C4-2B (cell line): ENCODE measurements around the gene ERC2.

Source experiments
- H3K27ac ChIP-seq: fragments of 450-650 bp; 2 replicates; pipeline ENCODE4 v1.5.1; 2017
- ZFX ChIP-seq: fragments of 450-650 bp; IDR thresholded peaks from 2 replicates; pipeline ENCODE4 v1.6.1; 2017
- TF ChIP-seq, protein P1 (sequence below): fragments of 450-650 bp; conservative IDR thresholded peaks from 2 replicates; pipeline ENCODE4 v1.5.1; 2017; ENCODE audit warnings: mild to moderate bottlenecking

Gene ERC2

DNA sequence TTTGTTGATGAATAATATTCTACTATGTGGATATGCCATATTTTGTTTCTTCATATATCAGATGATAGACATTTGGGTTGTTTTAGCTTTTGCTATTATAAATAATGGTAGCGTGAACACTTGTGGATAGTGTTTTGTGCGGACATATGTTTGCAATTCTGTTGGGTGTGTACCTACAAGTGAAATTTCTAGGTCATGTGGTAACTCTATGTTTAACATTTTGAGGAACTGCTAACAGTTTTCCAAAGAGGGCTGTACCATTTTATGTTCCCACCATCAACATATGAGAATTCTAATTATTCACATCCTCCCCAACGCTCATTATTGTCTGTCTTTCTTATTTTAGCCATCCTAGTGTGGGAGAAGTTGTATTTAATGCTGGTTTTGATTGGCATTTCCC lies 303.8 kb downstream of the ERC2 start:
- no peak overlapping the region for H3K27ac ChIP-seq
- TF ChIP-seq, protein P1, sequence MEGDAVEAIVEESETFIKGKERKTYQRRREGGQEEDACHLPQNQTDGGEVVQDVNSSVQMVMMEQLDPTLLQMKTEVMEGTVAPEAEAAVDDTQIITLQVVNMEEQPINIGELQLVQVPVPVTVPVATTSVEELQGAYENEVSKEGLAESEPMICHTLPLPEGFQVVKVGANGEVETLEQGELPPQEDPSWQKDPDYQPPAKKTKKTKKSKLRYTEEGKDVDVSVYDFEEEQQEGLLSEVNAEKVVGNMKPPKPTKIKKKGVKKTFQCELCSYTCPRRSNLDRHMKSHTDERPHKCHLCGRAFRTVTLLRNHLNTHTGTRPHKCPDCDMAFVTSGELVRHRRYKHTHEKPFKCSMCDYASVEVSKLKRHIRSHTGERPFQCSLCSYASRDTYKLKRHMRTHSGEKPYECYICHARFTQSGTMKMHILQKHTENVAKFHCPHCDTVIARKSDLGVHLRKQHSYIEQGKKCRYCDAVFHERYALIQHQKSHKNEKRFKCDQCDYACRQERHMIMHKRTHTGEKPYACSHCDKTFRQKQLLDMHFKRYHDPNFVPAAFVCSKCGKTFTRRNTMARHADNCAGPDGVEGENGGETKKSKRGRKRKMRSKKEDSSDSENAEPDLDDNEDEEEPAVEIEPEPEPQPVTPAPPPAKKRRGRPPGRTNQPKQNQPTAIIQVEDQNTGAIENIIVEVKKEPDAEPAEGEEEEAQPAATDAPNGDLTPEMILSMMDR = no peak
- TF ChIP-seq ZFX = no peak

DNA sequence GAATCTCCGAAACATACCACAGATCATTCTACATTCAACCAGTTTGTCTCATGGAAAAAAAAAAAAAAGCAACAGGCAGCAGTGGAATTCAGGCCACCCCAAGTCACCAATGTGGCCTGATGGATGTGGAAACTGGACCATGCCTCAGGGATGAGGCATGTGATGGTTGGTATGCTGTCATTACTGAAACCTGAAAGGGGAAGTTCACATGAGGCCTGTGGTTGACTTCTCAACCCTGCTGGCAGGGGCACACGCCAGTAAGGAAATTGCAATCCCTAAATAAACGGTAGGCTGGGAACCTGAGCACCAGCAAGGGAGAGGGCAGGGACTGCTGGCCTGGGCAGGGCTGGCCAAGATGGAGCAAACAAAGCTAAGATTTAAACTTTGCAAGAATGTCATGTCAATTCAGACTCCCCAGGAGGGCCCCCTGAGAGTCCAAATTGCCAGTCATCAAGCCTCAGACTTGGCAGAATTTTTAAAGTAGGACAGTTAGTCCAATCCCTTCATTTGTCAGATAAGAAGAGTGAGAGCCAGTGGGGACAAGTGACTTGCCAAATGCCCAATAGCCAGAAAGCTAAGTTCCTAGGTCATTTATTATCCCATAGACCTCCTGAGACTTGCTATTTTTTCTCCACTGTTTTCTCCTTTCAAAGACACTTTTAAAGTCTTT lies 310.4 kb downstream of the ERC2 start:
- no peak overlapping the region for H3K27ac ChIP-seq
- TF ChIP-seq ZFX = no peak
- TF ChIP-seq, protein P1 = no peak

DNA sequence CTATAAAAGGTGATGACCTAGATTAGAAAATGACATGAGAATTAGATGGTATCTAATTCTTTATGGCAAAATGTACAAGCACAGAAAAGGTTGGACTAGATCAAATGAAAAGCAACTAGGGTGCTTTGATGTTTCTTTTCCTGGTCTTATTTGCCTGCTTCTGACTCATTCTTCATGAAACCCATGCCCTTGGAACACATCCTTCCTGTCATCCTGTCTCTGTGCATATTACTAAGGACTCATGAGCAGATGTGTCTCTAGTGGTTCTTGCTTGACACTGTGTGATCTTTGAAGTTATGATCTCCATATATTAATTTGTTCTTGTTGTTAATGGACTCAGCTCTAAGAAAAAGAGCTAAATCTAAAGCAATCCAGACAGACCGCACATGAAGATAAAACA lies 314.0 kb downstream of the ERC2 start:
- no peak overlapping the region for H3K27ac ChIP-seq
- TF ChIP-seq, protein P1 = no peak
- no peak for TF ChIP-seq ZFX

DNA sequence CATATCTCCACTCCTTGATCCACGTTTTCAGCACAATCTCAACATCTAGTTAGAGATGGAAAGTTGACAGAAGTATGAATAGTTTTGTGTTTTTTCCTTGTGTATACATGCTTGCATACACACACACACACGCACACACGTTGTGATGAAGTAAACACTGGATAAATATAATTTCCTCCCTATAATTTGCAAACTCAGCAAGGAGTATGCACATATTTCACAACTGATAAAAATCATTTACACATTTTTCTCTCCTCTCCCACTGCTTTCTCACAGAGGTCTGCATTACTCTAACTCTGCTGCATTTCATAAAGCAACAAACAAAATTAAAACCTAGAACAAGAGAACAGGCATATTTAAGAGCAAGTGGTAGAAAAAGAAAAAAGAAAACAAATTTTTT lies 320.9 kb downstream of the ERC2 start:
- TF ChIP-seq ZFX = no peak
- TF ChIP-seq, protein P1 = no peak
- H3K27ac ChIP-seq = no peak overlapping the region

DNA sequence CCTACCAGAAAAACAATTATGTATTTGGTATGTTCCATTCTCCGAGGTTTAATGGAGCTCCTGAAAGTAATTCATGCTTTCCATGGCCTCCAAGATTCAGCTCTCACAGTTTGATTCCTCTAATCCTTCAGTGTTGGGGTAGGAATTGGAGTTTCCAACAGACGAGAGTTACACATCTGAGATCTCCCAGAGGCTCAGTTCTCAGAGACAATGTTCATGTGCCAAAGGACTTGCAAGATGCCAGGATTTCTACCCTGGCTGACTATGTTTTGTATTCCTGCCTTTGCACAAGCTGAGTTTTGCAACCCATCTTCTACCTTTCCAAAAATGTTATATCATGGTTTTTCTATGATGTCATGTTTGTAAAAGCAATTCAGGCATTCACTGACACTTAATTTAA lies 322.9 kb downstream of the ERC2 start:
- TF ChIP-seq, protein P1 = no peak
- no peak for TF ChIP-seq ZFX
- H3K27ac ChIP-seq = no peak overlapping the region

DNA sequence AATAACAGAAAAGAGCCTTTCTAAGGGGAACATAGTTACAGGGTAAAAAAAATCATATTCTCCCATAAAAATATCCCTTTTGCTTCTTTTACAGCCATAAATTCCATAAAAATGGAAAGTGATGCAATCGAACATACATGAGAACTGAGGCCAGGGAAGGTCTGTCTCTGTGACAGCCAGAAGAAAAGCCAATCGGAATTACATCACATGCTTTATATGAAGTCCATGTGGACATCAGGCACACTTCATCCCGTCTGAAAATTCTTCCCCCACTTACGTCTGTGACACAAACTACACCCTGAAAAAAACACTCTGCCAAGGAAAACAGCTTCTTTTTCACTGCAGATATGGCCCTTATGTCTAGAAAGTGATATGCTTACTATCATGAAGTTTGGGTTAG lies 323.5 kb downstream of the ERC2 start:
- H3K27ac ChIP-seq = no peak overlapping the region
- no peak for TF ChIP-seq ZFX
- TF ChIP-seq, protein P1 = no peak

DNA sequence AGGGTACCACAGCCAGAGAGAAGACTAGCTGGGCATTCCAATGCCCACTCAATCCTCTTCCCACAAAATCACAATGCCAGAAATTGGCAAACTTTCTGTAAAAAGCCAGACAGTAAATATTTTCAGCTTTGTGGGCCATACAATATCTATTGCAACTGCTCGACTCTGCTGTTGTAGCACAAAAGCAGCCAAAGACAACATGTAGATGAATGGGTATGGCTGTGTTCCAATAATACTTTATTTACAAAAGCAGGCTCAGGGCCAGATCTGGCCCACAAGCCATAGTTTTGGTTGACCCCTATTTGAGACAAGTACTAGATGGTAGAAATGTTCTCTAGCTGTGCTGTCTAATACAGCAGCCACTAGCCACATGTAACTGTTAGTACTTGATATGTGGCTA lies 330.9 kb downstream of the ERC2 start:
- H3K27ac ChIP-seq = no peak overlapping the region
- TF ChIP-seq ZFX = no peak
- TF ChIP-seq, protein P1 = no peak
